ENCODE results near the gene PAN2. TPM values are rescaled to one million over a fixed set of nuclear protein-coding genes. Genes with fewer than 3 reads are reported as not detected.
A peak's percentile ranks its signal among the peaks of the same experiment; 100 is the strongest.

The PAN2 gene
- total RNA-seq, 2 experiments from 2014 or later = 55.7 to 69.0 TPM

DNA sequence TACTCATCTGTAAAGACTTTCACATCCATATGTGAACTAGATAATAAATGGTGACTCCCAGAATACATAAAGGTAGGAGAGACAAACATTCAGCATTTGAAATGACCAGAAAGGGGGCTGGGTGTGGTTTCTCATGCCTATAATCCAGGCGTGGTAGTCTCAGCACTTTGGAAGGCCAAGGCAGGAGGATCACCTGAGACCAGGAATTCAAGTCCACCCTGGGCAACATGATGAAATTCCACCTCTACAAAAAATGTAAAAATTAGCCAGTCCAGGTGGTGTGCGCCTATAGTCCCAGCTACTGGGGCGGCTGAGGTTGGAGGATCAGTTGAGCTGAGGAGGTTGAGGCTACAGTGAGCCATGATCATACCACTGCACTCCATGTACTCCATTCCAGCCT, 29.5 kb downstream of the PAN2 start:
- H3K36me3 Mint-ChIP-seq (ENCODE audit: low read depth) = peaks cover 26% of the 10 kb centered on the region
- intact Hi-C loops (cut with micrococcal nuclease) = no loop called here
- ChIA-PET POLR2A (no interaction called here), CTCF (interaction anchor here (1.8 kb wide), 1 partner anchor 160 kb away, joined by 4 read pairs; no protein-coding TSS in a partner anchor)
- ATAC-seq (no peak), DNase-seq (no peak)
- no peaks in the 10 kb centered on the region for H3K9me3 Mint-ChIP-seq
- no peaks in the 10 kb centered on the region for H3K27me3 Mint-ChIP-seq
- H3K27ac Mint-ChIP-seq = no peak overlapping the region
- no peak overlapping the region for H3K4me3 Mint-ChIP-seq
- TF ChIP-seq, protein P1, sequence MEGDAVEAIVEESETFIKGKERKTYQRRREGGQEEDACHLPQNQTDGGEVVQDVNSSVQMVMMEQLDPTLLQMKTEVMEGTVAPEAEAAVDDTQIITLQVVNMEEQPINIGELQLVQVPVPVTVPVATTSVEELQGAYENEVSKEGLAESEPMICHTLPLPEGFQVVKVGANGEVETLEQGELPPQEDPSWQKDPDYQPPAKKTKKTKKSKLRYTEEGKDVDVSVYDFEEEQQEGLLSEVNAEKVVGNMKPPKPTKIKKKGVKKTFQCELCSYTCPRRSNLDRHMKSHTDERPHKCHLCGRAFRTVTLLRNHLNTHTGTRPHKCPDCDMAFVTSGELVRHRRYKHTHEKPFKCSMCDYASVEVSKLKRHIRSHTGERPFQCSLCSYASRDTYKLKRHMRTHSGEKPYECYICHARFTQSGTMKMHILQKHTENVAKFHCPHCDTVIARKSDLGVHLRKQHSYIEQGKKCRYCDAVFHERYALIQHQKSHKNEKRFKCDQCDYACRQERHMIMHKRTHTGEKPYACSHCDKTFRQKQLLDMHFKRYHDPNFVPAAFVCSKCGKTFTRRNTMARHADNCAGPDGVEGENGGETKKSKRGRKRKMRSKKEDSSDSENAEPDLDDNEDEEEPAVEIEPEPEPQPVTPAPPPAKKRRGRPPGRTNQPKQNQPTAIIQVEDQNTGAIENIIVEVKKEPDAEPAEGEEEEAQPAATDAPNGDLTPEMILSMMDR (IDR thresholded peaks at IDR 0.05) = no peak
- H3K4me1 Mint-ChIP-seq (ENCODE audit: low read depth) = peaks cover 16% of the 10 kb centered on the region

DNA sequence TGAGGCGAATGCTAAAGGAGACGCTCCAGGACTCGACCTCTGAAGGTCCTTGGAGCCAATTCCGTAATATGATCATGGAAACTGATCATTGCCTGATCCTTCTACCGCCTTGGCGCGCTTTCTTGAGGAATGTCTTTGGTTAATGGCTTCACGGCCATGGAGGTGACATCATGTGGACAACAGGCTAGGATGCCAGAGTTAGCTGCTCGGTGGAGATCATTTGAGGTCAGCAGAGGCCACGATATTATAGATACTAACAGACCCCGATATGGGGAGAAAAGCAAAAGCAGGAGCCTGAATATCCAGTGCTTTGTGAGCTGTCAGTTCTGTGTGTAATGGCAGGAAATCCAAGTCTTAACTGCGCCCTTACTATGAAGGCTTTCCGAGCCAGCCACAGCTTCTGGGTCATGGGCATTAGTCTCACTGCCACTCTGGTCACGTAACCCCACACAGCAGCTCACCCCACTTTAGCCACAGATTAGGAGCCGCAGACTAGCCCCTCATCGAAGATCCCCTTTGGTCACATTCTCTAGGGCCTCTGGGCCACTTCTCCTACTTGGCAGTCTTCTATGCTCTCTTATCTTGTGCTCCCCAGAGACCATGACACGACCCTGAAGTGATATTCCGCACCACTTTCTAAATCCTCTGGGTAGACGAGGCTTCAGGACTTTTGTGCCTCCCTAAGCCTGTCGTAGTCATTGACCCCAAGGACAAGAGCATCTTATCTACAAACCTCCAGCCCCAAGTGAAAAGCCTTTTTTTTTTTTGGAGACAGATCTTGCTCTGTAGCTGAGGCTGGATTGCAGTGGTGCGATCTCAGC, 32.9 kb downstream of the PAN2 start:
- DNase-seq (no peak), ATAC-seq (no peak)
- Mint-ChIP-seq H3K9me3 (no peaks in the 10 kb centered on the region), H3K36me3 (ENCODE audit: low read depth) (peaks cover 41% of the 10 kb centered on the region), H3K4me3 (peak overlapping the region; percentile 93), H3K27me3 (no peaks in the 10 kb centered on the region), H3K4me1 (ENCODE audit: low read depth) (peaks cover 43% of the 10 kb centered on the region), H3K27ac (peak overlapping the region; percentile 94)
- POLR2A ChIA-PET = interaction anchor here (0.6 to 2.9 kb wide), 9 partner anchors 9 to 170 kb away, joined by 3 to 10 read pairs (median 4); partner anchors contain the start of gene PAN2
- TF ChIP-seq, protein P1 (IDR thresholded peaks at IDR 0.05) = no peak
- intact Hi-C loops (cut with micrococcal nuclease) = no loop called here
- CTCF ChIA-PET = interaction anchor here (0.8 to 1.2 kb wide), 5 partner anchors 23 to 149 kb away, joined by 3 read pairs; partner anchors contain the start of gene MYL6B

GRCh38 chr12:56299853-56300643, 33.8 kb downstream of the PAN2 start, which contains the start of gene CS:
Gene CS, minus strand, starts transcription at chr12:56300330. Its CDS starts 129 bp downstream, at chr12:56300201.
- H3K36me3 Mint-ChIP-seq (ENCODE audit: low read depth) = peaks cover 37% of the 10 kb centered on the region
- H3K27ac Mint-ChIP-seq = peak within 1 kb of the TSS; percentile 94
- H3K9me3 Mint-ChIP-seq = no peaks in the 10 kb centered on the region
- ChIA-PET CTCF (interaction anchor here (0.8 to 1.5 kb wide), 4 partner anchors 8 to 172 kb away, joined by 3 read pairs; partner anchors contain the start of gene ESYT1), POLR2A (interaction anchor here (0.6 to 3.5 kb wide), 15 partner anchors 8 to 441 kb away, joined by 3 to 12 read pairs (median 3); partner anchors contain the start of gene PAN2)
- peak within 1 kb of the TSS; percentile 93 for H3K4me3 Mint-ChIP-seq
- intact Hi-C loops (cut with micrococcal nuclease) = no loop called here
- DNase-seq (peak; percentile 99), ATAC-seq (peak; percentile 99)
- TF ChIP-seq, protein P1 (IDR thresholded peaks at IDR 0.05) = no peak
- H3K4me1 Mint-ChIP-seq (ENCODE audit: low read depth) = peaks cover 43% of the 10 kb centered on the region
- H3K27me3 Mint-ChIP-seq = no peaks in the 10 kb centered on the region

DNA sequence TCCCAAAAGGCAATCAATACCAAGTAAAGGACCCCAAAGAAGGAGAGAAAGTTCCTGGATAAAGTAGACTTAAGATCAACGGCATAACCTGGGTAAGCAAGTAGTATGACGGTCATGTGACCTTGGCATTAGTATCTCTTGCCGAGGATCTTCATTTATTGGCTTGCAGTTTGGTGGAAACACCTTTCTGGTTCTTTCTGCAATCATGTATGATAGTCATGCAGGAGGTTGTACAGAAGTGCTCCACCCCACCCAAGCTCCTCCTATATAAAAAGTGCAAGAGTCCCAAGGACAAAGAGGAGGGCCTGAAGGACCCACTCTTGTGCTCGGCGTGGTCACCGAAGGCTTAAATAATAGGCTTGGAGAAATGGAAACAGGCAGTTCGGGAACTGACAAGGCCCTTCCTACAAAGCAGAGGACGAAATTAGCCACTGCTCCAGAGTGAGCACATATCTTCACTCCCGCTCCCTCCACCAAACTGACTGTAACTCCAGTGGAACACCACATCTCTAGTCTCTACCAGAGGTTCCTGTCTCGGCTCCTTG, 34.4 kb downstream of the PAN2 start:
- Mint-ChIP-seq H3K4me1 (ENCODE audit: low read depth) (peaks cover 43% of the 10 kb centered on the region), H3K36me3 (ENCODE audit: low read depth) (peaks cover 37% of the 10 kb centered on the region), H3K4me3 (peak overlapping the region; percentile 93), H3K27ac (peak overlapping the region; percentile 94), H3K9me3 (no peaks in the 10 kb centered on the region), H3K27me3 (no peaks in the 10 kb centered on the region)
- DNase-seq (peak; percentile 38), ATAC-seq (no peak)
- POLR2A ChIA-PET = interaction anchor here (0.6 to 3.5 kb wide), 16 partner anchors 8 to 440 kb away, joined by 3 to 12 read pairs (median 4); partner anchors contain the start of genes PAN2 and TIMELESS
- TF ChIP-seq, protein P1 (IDR thresholded peaks at IDR 0.05) = no peak
- intact Hi-C loops (cut with micrococcal nuclease) = no loop called here
- CTCF ChIA-PET = interaction anchor here (1.0 to 2.8 kb wide), 6 partner anchors 9 to 171 kb away, joined by 3 to 10 read pairs (median 3); partner anchors contain the start of genes ESYT1 and SMARCC2
